ENCODE measurements around the gene CEP162.

DNA sequence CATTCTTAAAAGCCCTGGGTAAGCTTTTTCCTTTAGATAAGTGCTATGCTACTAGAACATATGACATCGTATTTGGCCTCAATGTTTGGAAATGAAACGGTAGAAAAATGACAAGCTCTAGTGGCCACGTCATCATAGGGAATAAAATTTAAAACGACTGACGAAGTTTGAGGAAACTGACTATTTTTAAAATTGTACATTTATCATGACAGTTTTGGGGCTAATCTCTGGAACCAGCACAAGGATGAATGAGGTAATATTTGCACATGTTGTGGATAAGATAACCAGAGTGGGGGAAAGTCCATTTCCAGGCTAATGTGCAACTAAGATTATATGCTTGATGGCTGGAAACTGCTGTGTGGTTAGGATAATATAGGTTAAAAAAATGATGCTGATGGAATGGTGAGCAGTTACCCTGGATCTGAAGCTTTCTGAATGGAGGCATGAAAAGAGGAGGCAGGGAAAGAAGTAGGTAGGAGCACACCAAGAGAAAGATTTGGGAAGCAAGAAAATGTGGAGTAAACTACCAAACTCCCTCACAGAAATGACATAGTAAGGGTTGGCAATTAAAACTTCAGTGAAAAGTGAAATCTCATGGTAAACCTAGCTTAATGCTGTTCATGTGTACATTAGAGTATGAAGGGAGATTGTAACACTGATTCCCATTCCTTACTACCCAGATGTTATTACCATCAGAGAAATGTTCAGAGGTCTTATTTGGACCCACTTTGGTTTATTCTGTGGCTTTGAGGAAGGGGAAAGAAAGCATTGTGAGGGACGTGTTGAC, 42.7 kb upstream of the CEP162 start:
- TF ChIP-seq, protein P1, sequence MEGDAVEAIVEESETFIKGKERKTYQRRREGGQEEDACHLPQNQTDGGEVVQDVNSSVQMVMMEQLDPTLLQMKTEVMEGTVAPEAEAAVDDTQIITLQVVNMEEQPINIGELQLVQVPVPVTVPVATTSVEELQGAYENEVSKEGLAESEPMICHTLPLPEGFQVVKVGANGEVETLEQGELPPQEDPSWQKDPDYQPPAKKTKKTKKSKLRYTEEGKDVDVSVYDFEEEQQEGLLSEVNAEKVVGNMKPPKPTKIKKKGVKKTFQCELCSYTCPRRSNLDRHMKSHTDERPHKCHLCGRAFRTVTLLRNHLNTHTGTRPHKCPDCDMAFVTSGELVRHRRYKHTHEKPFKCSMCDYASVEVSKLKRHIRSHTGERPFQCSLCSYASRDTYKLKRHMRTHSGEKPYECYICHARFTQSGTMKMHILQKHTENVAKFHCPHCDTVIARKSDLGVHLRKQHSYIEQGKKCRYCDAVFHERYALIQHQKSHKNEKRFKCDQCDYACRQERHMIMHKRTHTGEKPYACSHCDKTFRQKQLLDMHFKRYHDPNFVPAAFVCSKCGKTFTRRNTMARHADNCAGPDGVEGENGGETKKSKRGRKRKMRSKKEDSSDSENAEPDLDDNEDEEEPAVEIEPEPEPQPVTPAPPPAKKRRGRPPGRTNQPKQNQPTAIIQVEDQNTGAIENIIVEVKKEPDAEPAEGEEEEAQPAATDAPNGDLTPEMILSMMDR (conservative IDR thresholded peaks at IDR 0.05; ENCODE audit: low read depth, low read length) = no peak
- TF ChIP-seq EZH2 (IDR thresholded peaks at IDR 0.05; ENCODE audit: low read length, unreplicated experiment) (no peak), EZH2phosphoT487 (IDR thresholded peaks at IDR 0.05; ENCODE audit: borderline replicate concordance, low read length) (no peak)

Measured in PC-3 (cell line).